H9 (cell line): ENCODE results near the gene CALN1. TPM values are rescaled to one million over a fixed set of nuclear protein-coding genes. Genes with fewer than 3 reads are reported as not detected.

Source experiments
- DNase-seq: peaks from one replicate; pipeline ENCODE4 v3.0.0-alpha.2; 2017
- H2AFZ ChIP-seq: one replicate; pipeline ENCODE4 v1.6.1; 2013; ENCODE audit warnings: mild to moderate bottlenecking, low read length, control low read depth, moderate library complexity
- H2AK5ac ChIP-seq: 2 replicates; pipeline ENCODE4 v1.6.1; 2013; ENCODE audit warnings: low read length, control low read depth, mixed read lengths; ENCODE audit not compliant: insufficient read length
- H2BK120ac ChIP-seq: one replicate; pipeline ENCODE4 v1.6.1; 2013; ENCODE audit warnings: low read depth, mild to moderate bottlenecking, low read length, control low read depth, inconsistent platforms; ENCODE audit not compliant: poor library complexity, severe bottlenecking
- H2BK12ac ChIP-seq: 2 replicates; pipeline ENCODE4 v1.6.1; 2013; ENCODE audit warnings: low read length, control low read depth, mixed read lengths, low read depth; ENCODE audit not compliant: insufficient read length
- H2BK15ac ChIP-seq: 2 replicates; pipeline ENCODE4 v1.6.1; 2013; ENCODE audit warnings: low read depth, low read length, control low read depth
- H2BK20ac ChIP-seq: one replicate; pipeline ENCODE4 v1.6.1; 2013; ENCODE audit warnings: low read depth, mild to moderate bottlenecking, low read length, control low read depth, inconsistent platforms; ENCODE audit not compliant: poor library complexity, severe bottlenecking
- H2BK5ac ChIP-seq: 2 replicates; pipeline ENCODE4 v1.6.1; 2013; ENCODE audit warnings: low read length, control low read depth, mixed read lengths; ENCODE audit not compliant: insufficient read length
- H3K14ac ChIP-seq: 2 replicates; pipeline ENCODE4 v1.6.1; 2013; ENCODE audit warnings: low read length, control low read depth; ENCODE audit not compliant: insufficient read depth
- H3K18ac ChIP-seq: 2 replicates; pipeline ENCODE4 v1.6.1; 2013; ENCODE audit warnings: low read depth, mild to moderate bottlenecking, mixed read lengths, low read length, control low read depth; ENCODE audit not compliant: insufficient read length
- H3K23ac ChIP-seq: 2 replicates; pipeline ENCODE4 v1.6.1; 2013; ENCODE audit warnings: low read length, control low read depth, mixed read lengths, low read depth; ENCODE audit not compliant: insufficient read length
- H3K23me2 ChIP-seq: 2 replicates; pipeline ENCODE4 v1.6.1; 2013; ENCODE audit warnings: low read depth, mild to moderate bottlenecking, mixed read lengths, low read length, control low read depth; ENCODE audit not compliant: insufficient read length, poor library complexity, severe bottlenecking
- H3K27ac ChIP-seq: 2 replicates; pipeline ENCODE4 v1.5.1; 2013; ENCODE audit warnings: low read length, control low read depth, mixed read lengths, low read depth; ENCODE audit not compliant: insufficient read length
- H3K27me3 ChIP-seq: 2 replicates; pipeline ENCODE4 v1.6.1; 2013; ENCODE audit warnings: low read length, control low read depth, inconsistent platforms; ENCODE audit not compliant: insufficient read depth
- H3K4ac ChIP-seq: 2 replicates; pipeline ENCODE4 v1.6.1; 2013; ENCODE audit warnings: low read depth, mild to moderate bottlenecking, control low read depth, inconsistent platforms, low read length, moderate library complexity
- H3K4me1 ChIP-seq: 2 replicates; pipeline ENCODE4 v1.6.1; 2013; ENCODE audit warnings: low read length, control low read depth, inconsistent platforms; ENCODE audit not compliant: insufficient read depth
- H3K4me2 ChIP-seq: 2 replicates; pipeline ENCODE4 v1.6.1; 2013; ENCODE audit warnings: low read length, control low read depth, mixed read lengths; ENCODE audit not compliant: insufficient read length, insufficient read depth
- H3K56ac ChIP-seq: 2 replicates; pipeline ENCODE4 v1.6.1; 2013; ENCODE audit warnings: low read depth, mild to moderate bottlenecking, mixed read lengths, low read length, control low read depth; ENCODE audit not compliant: insufficient read length
- H3K79me1 ChIP-seq: 2 replicates; pipeline ENCODE4 v1.6.1; 2013; ENCODE audit warnings: low read depth, mild to moderate bottlenecking, moderate library complexity, low read length, control low read depth, inconsistent platforms; ENCODE audit not compliant: insufficient read depth, poor library complexity, severe bottlenecking
- H3K79me2 ChIP-seq: 2 replicates; pipeline ENCODE4 v1.6.1; 2013; ENCODE audit warnings: low read length, control low read depth, inconsistent platforms; ENCODE audit not compliant: insufficient read depth
- H3K9ac ChIP-seq: 2 replicates; pipeline ENCODE4 v1.6.1; 2013; ENCODE audit warnings: low read length, control low read depth, mixed read lengths; ENCODE audit not compliant: insufficient read length; ENCODE audit errors: extremely low read depth
- H3K9me3 ChIP-seq: one replicate; pipeline ENCODE4 v1.6.1; 2013; ENCODE audit warnings: low read depth, low read length, inconsistent platforms; ENCODE audit not compliant: control insufficient read depth
- H3T11ph ChIP-seq: one replicate; pipeline ENCODE4 v1.6.1; 2013; ENCODE audit warnings: mild to moderate bottlenecking, low read length, control low read depth, inconsistent platforms
- H4K20me1 ChIP-seq: one replicate; pipeline ENCODE4 v1.6.1; 2013; ENCODE audit not compliant: control insufficient read depth, insufficient read length, insufficient read depth
- H4K5ac ChIP-seq: 2 replicates; pipeline ENCODE4 v1.6.1; 2013; ENCODE audit warnings: low read depth, mild to moderate bottlenecking, mixed read lengths, low read length, control low read depth; ENCODE audit not compliant: insufficient read length
- H4K8ac ChIP-seq: replicated peaks from 2 replicates; pipeline ENCODE4 v1.6.1; 2013; ENCODE audit warnings: low read length, control low read depth, mixed read lengths, low read depth; ENCODE audit not compliant: insufficient read length
- H4K91ac ChIP-seq: 2 replicates; pipeline ENCODE4 v1.6.1; 2013; ENCODE audit warnings: low read depth, mild to moderate bottlenecking, moderate library complexity, mixed read lengths, low read length, control low read depth; ENCODE audit not compliant: insufficient read length
- H3K27ac Mint-ChIP-seq, 3 experiments: 2 replicates in 2 of 3; 3 replicates in 1 of 3; pipeline ENCODE4 v1.8.0; 2020 to 2021; ENCODE audit warnings: mixed read lengths in 3 of 3, mild to moderate bottlenecking in 1 of 3, moderate library complexity in 1 of 3
- H3K27me3 Mint-ChIP-seq: 2 replicates; pipeline ENCODE4 v1.8.0; 2021; ENCODE audit warnings: low read depth, mild to moderate bottlenecking, moderate library complexity, mixed read lengths
- H3K36me3 Mint-ChIP-seq, 3 experiments: 2 replicates in 2 of 3; 3 replicates in 1 of 3; pipeline ENCODE4 v1.8.0; 2020 to 2021; ENCODE audit warnings: low read depth in 3 of 3, mixed read lengths in 3 of 3; ENCODE audit not compliant: insufficient read depth in 1 of 3
- H3K4me1 Mint-ChIP-seq, 2 experiments: 2 replicates each; pipeline ENCODE4 v1.8.0; 2020; ENCODE audit warnings: mixed read lengths in 2 of 2
- H3K4me3 Mint-ChIP-seq, 2 experiments: 2 replicates in 1 of 2; 3 replicates in 1 of 2; pipeline ENCODE4 v1.8.0; 2020 to 2021; ENCODE audit warnings: mild to moderate bottlenecking in 2 of 2, mixed read lengths in 2 of 2, moderate library complexity in 1 of 2
- H3K9me3 Mint-ChIP-seq, 2 experiments: 2 replicates in 1 of 2; 3 replicates in 1 of 2; pipeline ENCODE4 v1.8.0; 2020; ENCODE audit warnings: mild to moderate bottlenecking in 2 of 2, mixed read lengths in 2 of 2, moderate library complexity in 1 of 2
- CTCF ChIP-seq: fragments of 200-600 bp; sonication (generic); conservative IDR thresholded peaks from 3 replicates; pipeline ENCODE4 v1.8.0; 2021; ENCODE audit warnings: antibody characterized with exemption, mild to moderate bottlenecking
- WGBS: extraction: QIAGEN DNeasy Blood & Tissue Kit; methylation state at CpG from one replicate; pipeline ENCODE4 v1.1.7; 2013; ENCODE audit warnings: missing lambda C conversion rate, low lambda C conversion rate, mixed read lengths; ENCODE audit not compliant: insufficient read length; ENCODE audit errors: extremely low coverage; 5-methylcytosine and 5-hydroxymethylcytosine counted together
- total RNA-seq: library from RNA; stranded (reverse); gene quantifications from 2 replicates; pipeline ENCODE4 v1.2.1, GENCODE V29; 2021

Gene CALN1
- total RNA-seq, 1 experiment from 2014 or later = 2.8 TPM

DNA sequence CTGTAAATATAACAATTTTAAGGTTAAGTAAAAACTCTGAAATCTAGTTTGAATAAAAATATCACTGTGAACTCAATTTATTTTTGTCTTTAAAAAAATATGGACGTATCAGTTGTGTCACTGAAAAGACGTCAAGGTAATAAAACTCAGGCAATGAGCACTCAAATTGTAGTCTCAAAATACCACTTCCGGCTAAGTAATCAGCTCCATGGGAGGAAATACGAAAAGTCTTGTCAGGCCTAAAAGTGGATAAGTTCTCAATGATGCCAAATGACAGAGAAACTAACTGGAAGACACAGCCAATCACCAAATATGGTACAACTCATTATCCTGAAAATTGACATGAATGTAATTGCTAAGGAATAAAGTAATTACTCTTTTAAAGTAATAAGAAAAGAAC is 719 bp downstream of the CALN1 start:
- no CpG with 5 or more reads among the region's 4 CpGs for WGBS
- H3K4me3 Mint-ChIP-seq = no peak overlapping the region
- H2BK12ac ChIP-seq = no peak overlapping the region

More for the DNA sequence above, 719 bp downstream of the CALN1 start:
- H2BK5ac ChIP-seq = no peak overlapping the region
- H3K36me3 Mint-ChIP-seq = no peaks in the 10 kb centered on the region
- no peak overlapping the region for H3K9ac ChIP-seq
- no peak overlapping the region for H3K14ac ChIP-seq
- H3K79me1 ChIP-seq = no peaks in the 10 kb centered on the region
- H2AFZ ChIP-seq = no peak overlapping the region
- no peaks in the 10 kb centered on the region for H3K27me3 ChIP-seq
- H4K8ac ChIP-seq = no peak overlapping the region
- no peaks in the 10 kb centered on the region for H3K9me3 ChIP-seq
- H2BK20ac ChIP-seq = no peak overlapping the region
- H3T11ph ChIP-seq = no peak overlapping the region
- H3K4me1 Mint-ChIP-seq = no peaks in the 10 kb centered on the region
- H3K18ac ChIP-seq = no peak overlapping the region
- H3K27ac ChIP-seq = no peak overlapping the region
- no peak for DNase-seq
- H2AK5ac ChIP-seq = no peak overlapping the region
- H2BK15ac ChIP-seq = no peak overlapping the region
- no peaks in the 10 kb centered on the region; a peak in 1 of 5 replicates for H3K9me3 Mint-ChIP-seq
- H4K91ac ChIP-seq = no peak overlapping the region
- no peak overlapping the region for H3K4me2 ChIP-seq
- no peaks in the 10 kb centered on the region for H3K23me2 ChIP-seq
- no peaks in the 10 kb centered on the region; the same call in 1 of the 2 replicates for H3K27me3 Mint-ChIP-seq
- H3K4me1 ChIP-seq = no peaks in the 10 kb centered on the region
- H4K20me1 ChIP-seq = no peaks in the 10 kb centered on the region
- TF ChIP-seq CTCF = no peak
- H3K4ac ChIP-seq = no peak overlapping the region
- H3K23ac ChIP-seq = no peak overlapping the region
- H3K27ac Mint-ChIP-seq = no peak overlapping the region
- no peak overlapping the region for H2BK120ac ChIP-seq
- no peak overlapping the region for H4K5ac ChIP-seq
- H3K56ac ChIP-seq = no peak overlapping the region
- no peaks in the 10 kb centered on the region; the same call in 1 of the 2 replicates for H3K79me2 ChIP-seq
